LNCaP clone FGC (cell line): ENCODE results near the gene RSPH6A.

Experiments used
- DNase-seq: peaks from one replicate; pipeline ENCODE4 v3.0.0-alpha.2; 2011; ENCODE audit warnings: low read depth
- H3K4me3 ChIP-seq: 2 replicates; pipeline ENCODE4 v1.5.1; 2011; ENCODE audit warnings: mild to moderate bottlenecking, low read depth, low read length, control low read depth
- CTCF ChIP-seq: IDR thresholded peaks from 2 replicates; pipeline ENCODE4 v1.5.1; 2012; ENCODE audit warnings: mild to moderate bottlenecking; ENCODE audit not compliant: control insufficient read depth, insufficient read depth; ENCODE audit errors: extremely low read depth

Gene RSPH6A

GRCh38 chr19:45821570-45821969 is 6.5 kb upstream of the RSPH6A start:
- no peak for DNase-seq

DNA sequence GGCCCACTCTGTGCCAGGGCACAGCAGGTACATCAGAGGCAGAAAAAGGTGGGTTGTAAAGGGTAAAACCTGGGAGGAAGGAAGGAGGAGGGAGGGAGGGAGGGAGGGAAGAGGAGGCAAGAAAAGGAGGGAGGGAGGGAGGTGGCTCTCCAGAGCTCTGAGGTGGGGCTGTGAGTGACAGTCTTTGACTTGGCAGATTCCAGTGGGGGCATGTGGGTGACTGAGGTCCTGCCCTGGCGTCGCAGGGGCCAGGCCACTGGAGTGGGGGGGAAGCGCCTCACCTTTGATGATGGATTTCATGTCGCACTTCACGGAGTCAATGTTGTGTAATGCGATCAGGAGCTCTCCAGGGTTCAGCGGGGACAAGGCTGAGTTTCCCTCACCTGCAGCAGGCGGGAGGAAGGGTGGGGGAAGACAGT is 6.0 kb upstream of the RSPH6A start:
- DNase-seq = no peak
- TF ChIP-seq CTCF = no peak
- no peak overlapping the region for H3K4me3 ChIP-seq

More at GRCh38 chr19:45821570-45821969, 6.5 kb upstream of the RSPH6A start:
- no peak overlapping the region for H3K4me3 ChIP-seq
- TF ChIP-seq CTCF = no peak

- no peak for TF ChIP-seq CTCF
- no peak for DNase-seq
- H3K4me3 ChIP-seq = no peak overlapping the region
These were observed 5.5 kb upstream of the RSPH6A start for GRCh38 chr19:45820413-45821102.

GRCh38 chr19:45819769-45820168 is 4.7 kb upstream of the RSPH6A start:
- H3K4me3 ChIP-seq = no peak overlapping the region
- DNase-seq = no peak
- TF ChIP-seq CTCF = no peak

- no peak for TF ChIP-seq CTCF
- no peak overlapping the region for H3K4me3 ChIP-seq
- DNase-seq = no peak
These were observed 2.7 kb upstream of the RSPH6A start for GRCh38 chr19:45817725-45818301.

DNA sequence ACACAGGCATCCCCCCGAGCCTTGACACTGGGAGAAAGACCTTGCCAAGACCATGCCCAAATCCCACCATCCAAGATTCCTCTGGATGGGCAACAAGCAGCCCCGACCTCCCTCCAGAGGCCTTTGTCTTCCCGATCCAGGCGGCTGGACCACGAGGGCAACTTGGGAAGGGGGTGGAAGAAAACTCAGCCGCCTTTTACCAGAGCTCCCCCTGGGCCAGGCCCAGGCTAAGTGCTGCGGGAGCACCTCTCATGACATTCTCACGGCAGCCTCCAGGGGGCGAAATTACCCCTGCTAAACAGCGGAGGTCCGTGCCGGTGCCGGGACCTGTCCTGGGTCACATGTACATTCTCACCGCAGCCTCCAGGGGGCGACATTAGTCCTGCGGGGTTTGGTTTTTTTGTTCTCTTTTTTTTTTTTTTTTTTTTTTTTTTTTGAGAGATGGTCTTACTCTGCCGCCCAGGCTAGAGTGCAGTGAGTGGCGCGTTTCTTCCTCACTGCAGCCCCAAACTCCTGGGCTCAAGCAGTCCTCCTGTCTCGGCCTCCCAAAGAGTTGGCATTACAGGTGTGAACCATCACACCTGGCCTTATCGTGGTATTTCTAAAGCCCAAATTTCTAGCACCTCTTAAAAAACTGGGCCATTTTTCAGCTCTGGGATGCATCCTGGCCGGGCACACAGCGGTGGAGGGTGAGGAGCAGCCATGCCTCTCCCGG is 2.1 kb upstream of the RSPH6A start:
- no peak overlapping the region for H3K4me3 ChIP-seq
- peak; percentile 58 for DNase-seq
- TF ChIP-seq CTCF = peak; percentile 69
